Gastroesophageal sphincter (tissue), 4 donors: Measurements from ENCODE around the gene CYP4V2. TPM values are rescaled to one million over a fixed set of nuclear protein-coding genes. Genes with fewer than 3 reads are reported as not detected.

ENCODE experiments used
- ATAC-seq: fragments of 150-250 bp; one replicate; pipeline ENCODE4 v1.9.1; 2016; ENCODE audit warnings: mild to moderate bottlenecking, moderate library complexity
- H3K27ac ChIP-seq, 4 donors: fragments of 200-600 bp; sonication (generic) in 3 of 4; 1 replicate in 3 of 4; 2 replicates in 1 of 4; pipeline ENCODE4 v1.5.1; 2016 to 2019
- H3K27me3 ChIP-seq: fragments of 200-600 bp; sonication (generic); one replicate; pipeline ENCODE4 v1.5.1; 2019
- H3K36me3 ChIP-seq, 2 donors: fragments of 200-600 bp; sonication (generic); one replicate each; pipeline ENCODE4 v1.5.1; 2019; ENCODE audit warnings: control low read depth in 1 of 2
- H3K4me1 ChIP-seq, 3 donors: fragments of 200-600 bp; sonication (generic); 1 replicate in 2 of 3; 2 replicates in 1 of 3; pipeline ENCODE4 v1.5.1; 2016 to 2019; ENCODE audit warnings: control low read depth in 2 of 3
- H3K4me3 ChIP-seq, 2 donors: fragments of 200-600 bp; sonication (generic); one replicate each; pipeline ENCODE4 v1.5.1; 2019; ENCODE audit warnings: mild to moderate bottlenecking in 1 of 2, moderate library complexity in 1 of 2
- H3K9me3 ChIP-seq, 3 donors: fragments of 200-600 bp; sonication (generic); one replicate each; pipeline ENCODE4 v1.5.1; 2017 to 2019; ENCODE audit warnings: control low read depth in 2 of 3
- CTCF ChIP-seq, 4 experiments: fragments of 200-600 bp in 2 of 4; fragments of 450-650 bp in 2 of 4; sonication (generic) in 1 of 4; IDR thresholded peaks; one replicate each; pipeline ENCODE4 v1.5.1; 2017 to 2019; ENCODE audit warnings: antibody characterized with exemption in 4 of 4, mild to moderate bottlenecking in 2 of 4, moderate library complexity in 2 of 4
- EP300 ChIP-seq: sonication (generic); formaldehyde crosslinking; IDR thresholded peaks from one replicate; pipeline ENCODE4 v1.6.1; 2017; ENCODE audit warnings: antibody characterized with exemption, mild to moderate bottlenecking
- POLR2A ChIP-seq, 2 donors: fragments of 450-650 bp; IDR thresholded peaks; one replicate each; pipeline ENCODE4 v1.6.1; 2017; ENCODE audit warnings: antibody characterized with exemption in 2 of 2, mild to moderate bottlenecking in 2 of 2, moderate library complexity in 1 of 2
- POLR2AphosphoS5 ChIP-seq: sonication (generic); formaldehyde crosslinking; IDR thresholded peaks from one replicate; pipeline ENCODE4 v1.6.1; 2017; ENCODE audit warnings: antibody characterized with exemption
- WGBS, 2 donors: methylation state at CpG; one replicate each; pipeline ENCODE4 v1.1.5; 2018; ENCODE audit warnings: low coverage in 1 of 2; 5-methylcytosine and 5-hydroxymethylcytosine counted together
- total RNA-seq, 4 donors: library from RNA; depleted of rRNA; stranded (reverse); fragments of >200 nt; gene quantifications; one replicate each; pipeline ENCODE4 v1.1.0, GENCODE V29; 2016

The CYP4V2 gene
- total RNA-seq, 4 donors from 2014 or later = 25.6 to 44.7 (median 32.5) TPM

DNA sequence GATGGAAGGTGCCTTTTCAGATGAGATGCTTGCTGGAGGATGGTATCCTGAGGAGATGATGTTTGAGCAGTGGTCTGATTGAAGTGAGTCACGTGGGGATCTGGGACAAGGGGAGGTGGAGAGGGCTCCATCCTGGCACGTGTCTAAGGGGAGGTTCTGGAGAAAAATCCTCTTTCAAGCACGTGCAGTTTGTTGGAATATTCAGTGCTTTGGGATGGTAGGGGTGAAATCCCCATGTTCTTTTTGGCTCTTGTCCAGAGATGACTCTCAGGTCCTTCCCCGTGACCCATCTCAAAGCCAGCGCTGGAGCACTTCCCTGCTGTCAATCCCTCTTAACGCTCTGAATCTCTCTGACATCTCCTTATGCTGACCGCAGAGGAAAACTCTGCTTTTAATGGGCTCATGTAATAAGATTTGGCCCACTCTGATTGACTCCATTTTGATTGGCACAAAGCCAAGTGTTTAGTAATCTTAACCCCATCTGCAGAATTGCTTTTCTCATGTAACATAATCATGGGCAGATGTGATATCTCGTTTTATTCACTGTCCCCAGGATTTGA, 25.2 kb downstream of the CYP4V2 start:
- Histone ChIP-seq H3K27me3 (no peaks in the 10 kb centered on the region), H3K4me1 (no peaks in the 10 kb centered on the region), H3K36me3 (peaks cover 0 to 13% of the 10 kb centered on the region in 2 donors), H3K27ac (no peak overlapping the region), H3K4me3 (no peak overlapping the region), H3K9me3 (no peaks in the 10 kb centered on the region)
- 55 to 62% methylated on average over 4 to 8 of the region's 8 CpGs for WGBS, 2 donors
- ATAC-seq = no peak
- TF ChIP-seq CTCF (IDR thresholded peaks at IDR 0.05) = no peak
- no peak for TF ChIP-seq EP300
- TF ChIP-seq POLR2A (IDR thresholded peaks at IDR 0.05) = no peak
- TF ChIP-seq POLR2AphosphoS5 = no peak

DNA sequence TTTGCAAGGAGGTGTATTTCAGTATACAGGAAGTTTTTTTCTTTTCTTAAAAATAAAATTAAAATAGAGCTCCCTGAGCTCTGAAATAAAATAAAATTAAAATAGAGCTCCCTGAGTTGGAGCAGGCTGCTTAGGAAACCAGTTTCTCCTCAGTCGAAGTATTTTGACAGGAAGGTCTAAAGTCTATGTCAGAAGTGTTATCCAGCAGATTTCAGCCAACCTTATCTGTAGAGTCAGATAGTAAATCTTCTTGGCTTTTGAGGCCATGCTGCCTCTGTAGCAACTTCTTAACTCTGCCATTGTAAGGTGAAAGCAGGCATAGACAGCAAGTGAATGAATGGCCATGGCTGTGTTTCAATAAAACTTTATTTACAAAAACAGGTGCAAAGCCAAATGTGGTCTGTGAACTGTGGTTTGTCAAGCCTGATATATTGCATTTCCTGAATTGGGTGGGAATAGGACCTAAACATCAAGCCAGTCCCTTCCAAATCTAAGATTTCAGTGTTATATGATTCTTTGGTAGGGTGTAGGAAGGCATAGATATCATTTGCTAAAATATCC, 26.4 kb downstream of the CYP4V2 start:
- no peaks in the 10 kb centered on the region for H3K27me3 ChIP-seq
- H3K4me3 ChIP-seq = no peak overlapping the region
- H3K36me3 ChIP-seq = peaks cover 0 to under 1% of the 10 kb centered on the region in 2 donors
- H3K9me3 ChIP-seq = no peaks in the 10 kb centered on the region
- H3K4me1 ChIP-seq = no peaks in the 10 kb centered on the region
- no peak overlapping the region for H3K27ac ChIP-seq
- ATAC-seq = no peak
- TF ChIP-seq POLR2AphosphoS5 = no peak
- TF ChIP-seq CTCF (IDR thresholded peaks at IDR 0.05) = no peak
- no peak for TF ChIP-seq EP300
- no peak for TF ChIP-seq POLR2A (IDR thresholded peaks at IDR 0.05)
- 50 to 63% methylated on average over 1 of the region's 1 CpG for WGBS, 2 donors

DNA sequence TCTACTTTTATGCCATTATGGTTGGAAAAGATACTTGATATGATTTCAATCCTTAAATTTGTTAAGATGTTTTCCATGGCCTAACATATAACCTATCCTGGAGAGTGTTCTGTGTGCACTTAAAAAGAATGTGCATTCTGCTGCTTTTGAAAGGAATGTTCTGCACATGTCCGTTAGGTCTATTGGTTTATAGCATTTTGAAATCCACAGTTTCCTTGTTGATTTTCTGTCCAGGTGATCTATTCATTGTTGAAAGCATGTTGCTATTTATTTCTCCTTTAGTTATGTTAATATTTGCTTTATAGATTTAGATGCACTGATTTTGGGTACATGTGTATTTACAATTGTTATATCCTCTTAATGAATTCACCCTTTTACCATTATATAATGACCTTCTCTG, 30.3 kb downstream of the CYP4V2 start:
- 89 to 100% methylated on average over 1 of the region's 1 CpG for WGBS, 2 donors

GRCh38 chr4:186225848-186226247, 34.5 kb downstream of the CYP4V2 start:
- TF ChIP-seq POLR2A (IDR thresholded peaks at IDR 0.05) = no peak
- no peak for TF ChIP-seq POLR2AphosphoS5
- no peak for TF ChIP-seq EP300
- TF ChIP-seq CTCF (IDR thresholded peaks at IDR 0.05) = no peak

More for the DNA sequence above, 30.3 kb downstream of the CYP4V2 start:
- H3K27ac ChIP-seq = no peak overlapping the region
- H3K36me3 ChIP-seq = peaks cover 0 to 3% of the 10 kb centered on the region in 2 donors
- ATAC-seq = no peak
- no peak overlapping the region for H3K4me3 ChIP-seq
- H3K4me1 ChIP-seq = no peaks in the 10 kb centered on the region
- TF ChIP-seq CTCF (IDR thresholded peaks at IDR 0.05) (no peak), POLR2A (IDR thresholded peaks at IDR 0.05) (no peak), POLR2AphosphoS5 (no peak), EP300 (no peak)
- no peaks in the 10 kb centered on the region for H3K27me3 ChIP-seq
- no peaks in the 10 kb centered on the region for H3K9me3 ChIP-seq

GRCh38 chr4:186226521-186227189, 35.3 kb downstream of the CYP4V2 start:
- Histone ChIP-seq H3K4me1 (no peaks in the 10 kb centered on the region), H3K9me3 (no peaks in the 10 kb centered on the region), H3K4me3 (no peak overlapping the region), H3K36me3 (peaks cover 0 to 3% of the 10 kb centered on the region in 2 donors), H3K27me3 (no peaks in the 10 kb centered on the region), H3K27ac (no peak overlapping the region)
- no peak for TF ChIP-seq POLR2AphosphoS5
- no peak for TF ChIP-seq CTCF (IDR thresholded peaks at IDR 0.05)
- no peak for TF ChIP-seq EP300
- TF ChIP-seq POLR2A (IDR thresholded peaks at IDR 0.05) = no peak
- no peak for ATAC-seq
- WGBS, 2 donors = 100% methylated on average over 1 of the region's 3 CpGs

More at GRCh38 chr4:186225848-186226247, 34.5 kb downstream of the CYP4V2 start:
- H3K36me3 ChIP-seq = peaks cover 0 to 3% of the 10 kb centered on the region in 2 donors
- no peak overlapping the region for H3K4me3 ChIP-seq
- no peaks in the 10 kb centered on the region for H3K4me1 ChIP-seq
- H3K9me3 ChIP-seq = no peaks in the 10 kb centered on the region
- H3K27me3 ChIP-seq = no peaks in the 10 kb centered on the region
- no peak overlapping the region for H3K27ac ChIP-seq
- no peak for ATAC-seq
